ENCODE results near the gene CSNK1D. TPM values are rescaled to one million over a fixed set of nuclear protein-coding genes. Genes with fewer than 3 reads are reported as not detected.

Gene CSNK1D
- total and polyA plus RNA-seq, 7 donors: 73.5 to 139 (median 115) TPM

DNA sequence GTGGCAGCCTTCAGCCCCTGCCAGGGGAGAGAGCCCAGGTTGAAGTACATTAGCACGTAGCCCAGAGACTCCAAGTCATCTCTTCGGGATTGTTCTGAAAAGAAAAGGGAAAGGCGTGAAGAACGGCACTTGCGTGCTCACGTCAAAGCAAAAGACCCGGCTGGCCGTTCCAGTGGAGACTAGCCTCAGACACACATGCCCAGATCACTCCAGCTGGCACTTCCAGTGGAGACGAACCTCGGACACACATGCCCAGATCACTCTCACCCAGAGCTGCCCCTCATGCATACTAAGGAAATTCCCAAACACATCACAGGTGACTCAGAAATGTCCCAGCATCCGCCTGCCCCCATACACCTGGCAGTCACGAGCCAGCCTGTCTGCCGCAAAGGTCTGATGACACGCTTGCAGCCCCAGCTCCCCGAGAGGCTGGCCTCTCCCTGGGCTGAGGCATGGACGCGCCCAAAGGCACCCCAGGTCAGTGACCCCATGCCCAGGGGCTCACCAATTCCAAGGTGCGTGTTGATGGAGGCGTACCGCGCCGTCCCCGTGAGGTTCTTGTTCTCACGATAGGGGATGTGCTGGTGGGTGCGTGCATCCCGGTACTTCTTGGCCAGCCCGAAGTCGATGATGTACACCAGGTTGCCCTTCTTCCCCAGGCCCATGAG, 20.9 kb downstream of the CSNK1D start:
- 91 to 97% (median 92%) methylated on average over 28 of the region's 28 CpGs for WGBS, 3 donors
- intact Hi-C loops (cut with DNase I): no loop called here
- TF ChIP-seq, protein P1, sequence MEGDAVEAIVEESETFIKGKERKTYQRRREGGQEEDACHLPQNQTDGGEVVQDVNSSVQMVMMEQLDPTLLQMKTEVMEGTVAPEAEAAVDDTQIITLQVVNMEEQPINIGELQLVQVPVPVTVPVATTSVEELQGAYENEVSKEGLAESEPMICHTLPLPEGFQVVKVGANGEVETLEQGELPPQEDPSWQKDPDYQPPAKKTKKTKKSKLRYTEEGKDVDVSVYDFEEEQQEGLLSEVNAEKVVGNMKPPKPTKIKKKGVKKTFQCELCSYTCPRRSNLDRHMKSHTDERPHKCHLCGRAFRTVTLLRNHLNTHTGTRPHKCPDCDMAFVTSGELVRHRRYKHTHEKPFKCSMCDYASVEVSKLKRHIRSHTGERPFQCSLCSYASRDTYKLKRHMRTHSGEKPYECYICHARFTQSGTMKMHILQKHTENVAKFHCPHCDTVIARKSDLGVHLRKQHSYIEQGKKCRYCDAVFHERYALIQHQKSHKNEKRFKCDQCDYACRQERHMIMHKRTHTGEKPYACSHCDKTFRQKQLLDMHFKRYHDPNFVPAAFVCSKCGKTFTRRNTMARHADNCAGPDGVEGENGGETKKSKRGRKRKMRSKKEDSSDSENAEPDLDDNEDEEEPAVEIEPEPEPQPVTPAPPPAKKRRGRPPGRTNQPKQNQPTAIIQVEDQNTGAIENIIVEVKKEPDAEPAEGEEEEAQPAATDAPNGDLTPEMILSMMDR (IDR thresholded peaks at IDR 0.05): no peak
- Histone ChIP-seq H3K27ac (no peak overlapping the region), H3K4me1 (peaks cover 2% of the 10 kb centered on the region), H3K9me3 (no peaks in the 10 kb centered on the region), H3K36me3 (ENCODE audit: insufficient read depth in 1 of 2, low read depth in 1 of 2) (peaks cover 23 to 87% of the 10 kb centered on the region in 2 donors), H3K4me3 (no peak overlapping the region), H3K27me3 (ENCODE audit: insufficient read depth in 3 of 3, low read length in 2 of 3) (no peaks in the 10 kb centered on the region)
- DNase-seq (peak in 1 of 2 donors; percentile 42), ATAC-seq (no peak)

DNA sequence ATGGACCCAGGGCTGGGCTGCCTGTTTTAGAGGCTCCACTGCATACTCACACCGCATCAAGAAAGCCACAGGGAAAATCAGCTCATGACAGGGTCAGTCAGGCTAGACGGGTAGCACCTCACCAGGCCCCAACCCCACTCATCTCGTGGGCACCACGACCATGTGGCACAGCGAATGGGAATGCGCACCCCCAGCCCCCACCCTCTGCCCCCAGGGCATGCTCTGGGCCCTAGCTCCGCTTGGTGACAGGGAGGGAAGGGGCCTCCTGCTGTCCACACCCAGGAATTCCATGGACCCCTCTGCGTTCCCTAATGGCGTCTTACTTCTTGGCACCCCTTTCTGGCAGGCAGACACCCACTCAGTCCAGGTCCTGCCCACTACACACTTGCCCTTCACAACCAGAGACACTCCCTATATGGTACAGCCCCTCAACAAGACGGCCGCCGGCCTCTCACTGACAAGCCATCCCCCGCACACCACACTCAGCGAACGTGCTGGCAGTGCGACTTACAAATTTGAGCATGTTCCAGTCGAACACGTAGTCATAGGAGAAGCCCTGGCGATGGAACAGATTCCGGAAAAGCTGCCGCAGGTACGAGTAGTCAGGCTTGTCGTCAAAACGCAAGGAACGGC, 22.5 kb downstream of the CSNK1D start:
- TF ChIP-seq, protein P1 (IDR thresholded peaks at IDR 0.05): no peak
- no peaks in the 10 kb centered on the region for H3K27me3 ChIP-seq (ENCODE audit: insufficient read depth in 3 of 3, low read length in 2 of 3)
- 84 to 88% (median 87%) methylated on average over 24 to 25 of the region's 25 CpGs for WGBS, 3 donors
- no peak overlapping the region for H3K4me3 ChIP-seq
- peaks cover 23 to 85% of the 10 kb centered on the region in 2 donors for H3K36me3 ChIP-seq (ENCODE audit: insufficient read depth in 1 of 2, low read depth in 1 of 2)
- peaks cover 19% of the 10 kb centered on the region for H3K4me1 ChIP-seq
- intact Hi-C loops (cut with DNase I): no loop called here
- H3K27ac ChIP-seq: no peak overlapping the region
- peak in 1 of 2 donors; percentile 41 for DNase-seq
- H3K9me3 ChIP-seq: no peaks in the 10 kb centered on the region
- no peak for ATAC-seq

DNA sequence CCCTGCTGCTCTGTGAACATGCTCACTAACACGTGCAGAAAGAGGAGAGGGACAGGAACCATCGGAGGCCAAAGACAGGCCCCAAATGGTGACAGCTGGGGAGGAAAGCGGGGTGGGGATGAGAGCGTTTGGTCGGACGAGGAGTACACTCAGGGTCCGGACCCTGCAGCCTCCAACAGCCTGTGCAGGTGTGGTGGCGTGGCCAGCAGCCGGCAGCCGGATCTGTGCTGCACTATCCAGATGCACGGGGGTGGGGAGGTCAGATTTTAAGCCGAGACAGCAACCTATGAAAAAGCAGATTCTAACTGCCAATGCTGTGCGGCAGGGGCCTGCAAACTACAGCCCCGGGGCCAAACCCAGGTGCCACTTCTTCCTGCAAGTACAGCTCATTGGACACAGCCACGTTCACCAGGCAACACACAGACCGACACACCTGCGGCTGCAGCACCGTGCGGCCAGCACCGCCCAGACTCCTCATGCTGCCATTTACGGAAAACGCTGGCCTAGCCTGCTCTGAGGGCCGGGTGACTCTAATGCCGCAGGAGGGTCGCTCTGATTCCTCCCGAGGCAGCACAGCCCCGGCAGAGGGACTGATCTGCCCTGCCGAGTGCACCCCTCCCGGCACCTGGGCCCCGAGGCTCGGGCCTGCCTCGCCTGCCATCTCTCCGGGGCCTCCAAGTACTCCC, 23.5 kb downstream of the CSNK1D start:
- no peak overlapping the region for H3K4me3 ChIP-seq
- H3K4me1 ChIP-seq: peaks cover 24% of the 10 kb centered on the region
- no peaks in the 10 kb centered on the region for H3K9me3 ChIP-seq
- peaks cover 25 to 85% of the 10 kb centered on the region in 2 donors for H3K36me3 ChIP-seq (ENCODE audit: insufficient read depth in 1 of 2, low read depth in 1 of 2)
- no peak overlapping the region for H3K27ac ChIP-seq
- 81 to 89% (median 84%) methylated on average over 33 of the region's 33 CpGs for WGBS, 3 donors
- ATAC-seq (no peak), DNase-seq (peak in 1 of 2 donors; percentile 38)
- intact Hi-C loops (cut with DNase I): loop anchor here in 1 of 2 donors (5.0 kb wide), 1 partner anchor 67 kb away; the partner anchor contains the start of gene CD7
- H3K27me3 ChIP-seq (ENCODE audit: insufficient read depth in 3 of 3, low read length in 2 of 3): no peaks in the 10 kb centered on the region
- TF ChIP-seq, protein P1 (IDR thresholded peaks at IDR 0.05): no peak

DNA sequence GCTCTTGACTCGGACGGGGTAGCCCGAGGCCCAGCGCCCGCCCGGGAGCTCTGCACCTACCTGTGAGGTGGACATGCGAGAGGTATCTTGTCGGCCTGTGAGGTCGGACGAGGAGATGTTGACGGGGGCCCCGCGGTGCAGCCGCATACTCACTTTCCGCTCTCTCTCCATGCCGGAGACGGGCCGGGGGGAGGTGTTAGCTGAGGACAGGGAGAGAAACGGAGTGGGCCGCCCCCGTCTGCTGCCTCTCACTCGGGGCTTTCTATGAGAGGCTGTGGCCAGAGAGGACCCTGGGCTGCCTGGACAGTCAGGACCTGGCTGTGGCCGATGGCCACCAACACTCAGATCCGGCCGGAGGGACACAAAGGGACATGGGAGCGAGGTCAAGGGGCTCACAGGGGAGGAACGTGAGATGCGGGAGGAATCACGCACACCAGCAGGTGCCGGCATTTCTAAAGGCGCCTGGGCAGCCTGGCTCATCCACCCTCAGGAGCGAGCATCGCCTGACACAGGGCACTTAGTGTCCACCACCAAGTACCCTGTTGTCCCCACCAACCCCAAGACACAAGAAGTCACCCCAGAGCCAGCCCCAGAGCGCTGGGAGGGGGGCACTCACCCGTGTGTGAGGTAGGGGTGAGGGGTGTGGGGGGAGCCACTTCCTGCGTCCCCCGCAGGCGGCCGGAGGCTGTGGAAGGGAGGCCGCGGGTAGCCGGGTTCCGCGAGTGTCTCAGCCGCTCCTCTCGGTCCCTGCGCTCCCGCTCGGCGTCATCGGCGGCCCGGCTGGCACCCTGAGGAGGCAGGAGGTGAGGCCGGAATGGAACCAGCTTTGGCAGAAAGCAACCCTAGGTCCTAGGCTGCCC, 24.5 kb downstream of the CSNK1D start:
- DNase-seq (peak; percentile 24 to 56), ATAC-seq (no peak)
- H3K27me3 ChIP-seq (ENCODE audit: insufficient read depth in 3 of 3, low read length in 2 of 3): no peaks in the 10 kb centered on the region
- H3K36me3 ChIP-seq (ENCODE audit: insufficient read depth in 1 of 2, low read depth in 1 of 2): peaks cover 25 to 94% of the 10 kb centered on the region in 2 donors
- H3K27ac ChIP-seq: no peak overlapping the region
- H3K4me3 ChIP-seq: no peak overlapping the region
- H3K9me3 ChIP-seq: no peaks in the 10 kb centered on the region
- WGBS, 3 donors: 90 to 93% (median 92%) methylated on average over 53 to 54 of the region's 54 CpGs
- H3K4me1 ChIP-seq: peaks cover 24% of the 10 kb centered on the region
- TF ChIP-seq, protein P1 (IDR thresholded peaks at IDR 0.05): no peak
- intact Hi-C loops (cut with DNase I): loop anchor here in 1 of 2 donors (5.0 kb wide), 1 partner anchor 68 kb away; the partner anchor contains the start of gene CD7
